Measurements from ENCODE around the gene MICAL3. TPM values are rescaled to one million over a fixed set of nuclear protein-coding genes. Genes with fewer than 3 reads are reported as not detected.

The MICAL3 gene
- total RNA-seq, 1 donor from 2014 or later: 33.6 TPM

DNA sequence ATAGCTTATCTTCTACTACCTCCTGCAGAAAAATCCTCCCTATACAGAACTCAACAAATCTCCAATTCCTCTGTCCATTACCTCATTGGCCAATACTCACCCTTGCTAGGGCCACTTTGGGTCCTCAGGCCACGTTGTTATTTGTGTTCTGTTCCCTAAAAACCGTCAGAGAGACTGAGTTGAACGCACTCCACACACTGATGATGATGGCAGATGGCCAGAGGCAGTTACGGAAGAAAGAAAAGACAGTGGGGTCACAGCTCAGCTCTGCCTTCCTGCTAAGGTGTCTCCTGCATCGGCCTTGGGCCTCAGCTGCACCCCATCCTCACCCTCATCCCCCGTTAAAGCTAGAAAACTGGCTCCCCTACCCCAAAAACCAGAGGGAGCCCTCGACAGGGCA is 66.2 kb downstream of the MICAL3 start:
- Histone ChIP-seq H3K27me3 (no peaks in the 10 kb centered on the region), H3K79me2 (ENCODE audit: low read depth) (peaks cover 64% of the 10 kb centered on the region), H3K27ac (no peak overlapping the region), H3K4me1 (peaks cover 21% of the 10 kb centered on the region), H3K9ac (no peak overlapping the region), H4K20me1 (ENCODE audit: low read depth) (peaks cover 49% of the 10 kb centered on the region), H3K4me3 (no peak overlapping the region), H3F3A (ENCODE audit: low read depth) (no peaks in the 10 kb centered on the region), H2AFZ (replicated peaks) (no peak overlapping the region), H3K4me2 (no peak overlapping the region), H3K9me3 (ENCODE audit: low read depth) (no peaks in the 10 kb centered on the region), H3K36me3 (no peaks in the 10 kb centered on the region)
- Mint-ChIP-seq H3K4me1 (peaks cover 47% of the 10 kb centered on the region), H3K4me3 (no peak overlapping the region), H3K27ac (peak overlapping the region; percentile 74), H3K27me3 (ENCODE audit: insufficient read depth, low read depth) (peaks cover 8% of the 10 kb centered on the region), H3K36me3 (no peaks in the 10 kb centered on the region), H3K9me3 (no peaks in the 10 kb centered on the region)
- no peak for TF ChIP-seq EZH2phosphoT487 (IDR thresholded peaks at IDR 0.05)
- no peak for TF ChIP-seq EZH2 (IDR thresholded peaks at IDR 0.05)
- TF ChIP-seq CTCF (IDR thresholded peaks at IDR 0.05): no peak
- no peak for DNase-seq (ENCODE audit: low spot score)

- Mint-ChIP-seq H3K36me3 (no peaks in the 10 kb centered on the region), H3K4me1 (peaks cover 49% of the 10 kb centered on the region), H3K4me3 (no peak overlapping the region), H3K27me3 (ENCODE audit: insufficient read depth, low read depth) (peaks cover 6% of the 10 kb centered on the region), H3K27ac (peak overlapping the region; percentile 74), H3K9me3 (no peaks in the 10 kb centered on the region)
- no peak overlapping the region for H3K27ac ChIP-seq
- no peak overlapping the region for H3K4me2 ChIP-seq
- DNase-seq (ENCODE audit: low spot score): no peak
- H3K9ac ChIP-seq: no peak overlapping the region
- H3F3A ChIP-seq (ENCODE audit: low read depth): no peaks in the 10 kb centered on the region
- H3K27me3 ChIP-seq: no peaks in the 10 kb centered on the region
- no peaks in the 10 kb centered on the region for H3K9me3 ChIP-seq (ENCODE audit: low read depth)
- no peaks in the 10 kb centered on the region for H3K36me3 ChIP-seq
- peaks cover 50% of the 10 kb centered on the region for H4K20me1 ChIP-seq (ENCODE audit: low read depth)
- H3K4me3 ChIP-seq: no peak overlapping the region
- no peak overlapping the region for H2AFZ ChIP-seq (replicated peaks)
- peaks cover 68% of the 10 kb centered on the region for H3K79me2 ChIP-seq (ENCODE audit: low read depth)
- TF ChIP-seq EZH2 (IDR thresholded peaks at IDR 0.05): no peak
- TF ChIP-seq CTCF (IDR thresholded peaks at IDR 0.05): no peak
- TF ChIP-seq EZH2phosphoT487 (IDR thresholded peaks at IDR 0.05): no peak
- H3K4me1 ChIP-seq: peaks cover 21% of the 10 kb centered on the region
Measured at GRCh38 chr22:17957693-17958092, 66.7 kb downstream of the MICAL3 start.

GRCh38 chr22:17957204-17957603 is 67.2 kb downstream of the MICAL3 start:
- Histone ChIP-seq H3K27me3 (no peaks in the 10 kb centered on the region), H3K4me1 (peaks cover 21% of the 10 kb centered on the region), H2AFZ (replicated peaks) (no peak overlapping the region), H3K79me2 (ENCODE audit: low read depth) (peaks cover 72% of the 10 kb centered on the region), H3K36me3 (no peaks in the 10 kb centered on the region), H3K4me3 (no peak overlapping the region), H3F3A (ENCODE audit: low read depth) (no peaks in the 10 kb centered on the region), H3K9ac (no peak overlapping the region), H4K20me1 (ENCODE audit: low read depth) (peaks cover 50% of the 10 kb centered on the region), H3K4me2 (no peak overlapping the region), H3K27ac (no peak overlapping the region), H3K9me3 (ENCODE audit: low read depth) (no peaks in the 10 kb centered on the region)
- Mint-ChIP-seq H3K27me3 (ENCODE audit: insufficient read depth, low read depth) (peaks cover 7% of the 10 kb centered on the region), H3K4me3 (no peak overlapping the region), H3K36me3 (no peaks in the 10 kb centered on the region), H3K9me3 (no peaks in the 10 kb centered on the region), H3K27ac (no peak overlapping the region), H3K4me1 (peaks cover 49% of the 10 kb centered on the region)
- DNase-seq (ENCODE audit: low spot score): no peak
- no peak for TF ChIP-seq EZH2 (IDR thresholded peaks at IDR 0.05)
- TF ChIP-seq EZH2phosphoT487 (IDR thresholded peaks at IDR 0.05): no peak
- no peak for TF ChIP-seq CTCF (IDR thresholded peaks at IDR 0.05)

All from neural progenitor cell (in vitro differentiated cells).